HepG2 (cell line): Measurements from ENCODE around the gene ADCY1.

Experiments used
- CTCF ChIP-seq: sonication (generic); formaldehyde crosslinking; IDR thresholded peaks from 2 replicates; pipeline ENCODE4 v1.5.0; 2020; ENCODE audit warnings: mild to moderate bottlenecking, missing genetic modification reagents, moderate library complexity
- EZH2 ChIP-seq: conservative IDR thresholded peaks from 2 replicates; pipeline ENCODE4 v1.6.1; 2012; ENCODE audit warnings: mild to moderate bottlenecking, low read depth, low read length, moderate library complexity
- FOSL1 ChIP-seq: sonication (generic); formaldehyde crosslinking; IDR thresholded peaks from 2 replicates; pipeline ENCODE4 v1.9.0; 2021; ENCODE audit warnings: missing genetic modification reagents, borderline replicate concordance
- FOXA1 ChIP-seq, 2 experiments: fragments of 450-650 bp in 1 of 2; sonication (generic) in 1 of 2; formaldehyde crosslinking in 1 of 2; IDR thresholded peaks; 2 replicates each; pipeline versions ENCODE4 v1.4.0 to v1.6.1; 2016 to 2020; ENCODE audit warnings: missing genetic modification reagents in 1 of 2
- JUN ChIP-seq: sonication (generic); formaldehyde crosslinking; IDR thresholded peaks from 2 replicates; pipeline ENCODE4 v1.4.0; 2020; ENCODE audit warnings: mild to moderate bottlenecking, missing genetic modification reagents
- POLR2A ChIP-seq, 2 experiments: IDR thresholded peaks; 2 replicates each; pipeline ENCODE4 v1.6.1; 2011; ENCODE audit warnings: low read depth in 2 of 2, low read length in 2 of 2, mild to moderate bottlenecking in 1 of 2, moderate library complexity in 1 of 2; ENCODE audit not compliant: insufficient read depth in 1 of 2
- SNAPC2 ChIP-seq: sonication (generic); formaldehyde crosslinking; IDR thresholded peaks from 2 replicates; pipeline ENCODE4 v1.8.1; 2022; ENCODE audit warnings: mild to moderate bottlenecking, missing genetic modification reagents
- SP140L ChIP-seq: sonication (generic); formaldehyde crosslinking; IDR thresholded peaks from 2 replicates; pipeline ENCODE4 v1.4.0; 2020; ENCODE audit warnings: missing genetic modification reagents, borderline replicate concordance
- ZBTB43 ChIP-seq: sonication (generic); formaldehyde crosslinking; conservative IDR thresholded peaks from 2 replicates; pipeline ENCODE4 v1.4.0; 2020; ENCODE audit warnings: missing genetic modification reagents
- ZBTB8A ChIP-seq: sonication (generic); formaldehyde crosslinking; IDR thresholded peaks from 2 replicates; pipeline ENCODE4 v1.4.0; 2020; ENCODE audit warnings: mild to moderate bottlenecking, low read depth, missing genetic modification reagents, borderline replicate concordance

GRCh38 chr7:45677311-45677900, 103.2 kb downstream of the ADCY1 start:
- TF ChIP-seq JUN (CRISPR knock-in tag) (no peak), ZBTB43 (no peak), FOXA1 (IDR thresholded peaks at IDR 0.05) (no peak), FOXA1 (CRISPR knock-in tag; IDR thresholded peaks at IDR 0.05) (no peak), CTCF (CRISPR knock-in tag) (no peak), SNAPC2 (CRISPR knock-in tag) (no peak), EZH2 (no peak), ZBTB8A (CRISPR knock-in tag) (no peak), FOSL1 (CRISPR knock-in tag) (no peak), POLR2A (IDR thresholded peaks at IDR 0.05; ENCODE audit: insufficient read depth in 1 of 2, low read depth in 2 of 2, low read length in 2 of 2) (no peak), SP140L (no peak)
